Measurements from ENCODE around the gene MTUS2. TPM values are rescaled to one million over a fixed set of nuclear protein-coding genes. Genes with fewer than 3 reads are reported as not detected.
A peak's percentile ranks its signal among the peaks of the same experiment; 100 is the strongest.

Gene MTUS2
- total and polyA plus RNA-seq, 2 of the 8 experiments (the other 6 are each of a cell fraction or from before 2014, with no cell fraction given): 0.18 to 0.80 TPM

DNA sequence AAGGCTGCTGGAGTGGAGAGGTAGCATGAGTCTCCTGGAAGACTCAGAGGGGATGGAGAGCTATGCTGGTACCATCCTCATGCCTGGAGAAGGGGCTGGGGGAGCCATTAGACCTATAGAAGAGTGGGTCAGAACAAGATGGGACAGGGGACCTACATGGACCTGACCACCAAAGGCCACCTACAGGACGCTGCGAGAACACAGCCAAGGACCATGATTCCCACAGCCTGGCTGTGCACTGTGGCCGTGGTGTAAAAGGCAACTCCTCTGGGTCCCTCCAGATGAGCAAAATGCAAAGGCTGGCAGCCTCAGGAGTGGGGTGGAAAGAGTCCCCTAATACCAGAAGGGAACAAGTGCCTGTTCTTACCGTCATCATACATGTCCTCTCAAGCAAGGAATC is 559.1 kb downstream of the MTUS2 start:
- Histone ChIP-seq H2AK5ac (ENCODE audit: low read depth, low read length) (no peak overlapping the region), H4K20me1 (replicated peaks in 1 of 2; ENCODE audit: control insufficient read depth in 1 of 2, insufficient read depth in 2 of 2, low read length in 2 of 2) (no peaks in the 10 kb centered on the region), H2BK20ac (ENCODE audit: low read length) (no peak overlapping the region), H3K9ac (replicated peaks in 1 of 4; ENCODE audit: extremely low read depth in 1 of 4, low read depth in 3 of 4, low read length in 3 of 4) (no peak overlapping the region), H3K14ac (ENCODE audit: insufficient read length) (no peak overlapping the region), H3K4me3 (ENCODE audit: extremely low read depth in 1 of 4, insufficient read depth in 2 of 4, low read depth in 3 of 4, low read length in 4 of 4) (no peak overlapping the region), H4K8ac (ENCODE audit: extremely low read depth, insufficient read depth, low read length) (no peak overlapping the region), H3K79me2 (ENCODE audit: control insufficient read depth in 1 of 2, insufficient read depth in 2 of 2, low read length in 2 of 2) (no peaks in the 10 kb centered on the region), H2AFZ (ENCODE audit: low read length) (no peak overlapping the region), H3K27ac (ENCODE audit: low read depth, low read length) (no peak overlapping the region), H3K4ac (replicated peaks; ENCODE audit: insufficient read length, low read depth, low read length) (no peak overlapping the region), H3K23me2 (ENCODE audit: low read depth, low read length) (no peaks in the 10 kb centered on the region), H2BK12ac (ENCODE audit: low read depth, low read length) (no peak overlapping the region), H2BK5ac (ENCODE audit: low read depth, low read length) (no peak overlapping the region), H3K4me1 (replicated peaks in 1 of 4; ENCODE audit: control insufficient read depth in 3 of 4, insufficient read depth in 4 of 4, low read length in 3 of 4) (no peaks in the 10 kb centered on the region), H3K79me1 (ENCODE audit: low read depth, low read length) (no peaks in the 10 kb centered on the region), H3K23ac (ENCODE audit: insufficient read length) (no peak overlapping the region), H3K27me3 (replicated peaks in 1 of 4; ENCODE audit: control insufficient read depth in 3 of 4, extremely low read depth in 1 of 4, insufficient read depth in 3 of 4, low read length in 3 of 4) (no peaks in the 10 kb centered on the region), H3K18ac (ENCODE audit: extremely low read depth, low read length) (no peak overlapping the region), H4K5ac (ENCODE audit: insufficient read length, low read depth, low read length) (no peak overlapping the region), H3K36me3 (ENCODE audit: control insufficient read depth in 2 of 4, insufficient read depth in 4 of 4, low read length in 3 of 4) (no peaks in the 10 kb centered on the region), H2BK120ac (replicated peaks; ENCODE audit: low read depth, low read length) (no peak overlapping the region), H3K9me3 (ENCODE audit: insufficient read depth in 2 of 2, low read depth in 1 of 2, low read length in 1 of 2) (no peaks in the 10 kb centered on the region), H3K4me2 (ENCODE audit: insufficient read depth in 1 of 2, low read depth in 2 of 2, low read length in 2 of 2) (no peak overlapping the region), H2BK15ac (ENCODE audit: low read length) (no peak overlapping the region), H3K56ac (replicated peaks; ENCODE audit: insufficient read length, low read depth, low read length) (no peak overlapping the region), H4K91ac (replicated peaks; ENCODE audit: insufficient read length, low read length) (no peak overlapping the region)
- no peak for FAIRE-seq
- CTCF ChIA-PET (ENCODE audit: partially characterized antibody): interaction anchor here (0.6 to 1.9 kb wide), 2 partner anchors 14 to 1981 kb away, joined by 3 to 7 read pairs; no protein-coding TSS in a partner anchor
- no peak for DNase-seq (ENCODE audit: low read depth in 1 of 2, low spot score in 2 of 2)
- TF ChIP-seq CHD2 (IDR thresholded peaks at IDR 0.05; ENCODE audit: low read length): no peak
- TF ChIP-seq RAD21 (IDR thresholded peaks at IDR 0.05 in 1 of 2, conservative IDR thresholded peaks at IDR 0.05 in 1 of 2; ENCODE audit: low read depth in 2 of 2, low read length in 2 of 2): peak in 1 of 2 experiments; percentile 3; a peak in 1 of 4 replicates
- TF ChIP-seq, protein P1, sequence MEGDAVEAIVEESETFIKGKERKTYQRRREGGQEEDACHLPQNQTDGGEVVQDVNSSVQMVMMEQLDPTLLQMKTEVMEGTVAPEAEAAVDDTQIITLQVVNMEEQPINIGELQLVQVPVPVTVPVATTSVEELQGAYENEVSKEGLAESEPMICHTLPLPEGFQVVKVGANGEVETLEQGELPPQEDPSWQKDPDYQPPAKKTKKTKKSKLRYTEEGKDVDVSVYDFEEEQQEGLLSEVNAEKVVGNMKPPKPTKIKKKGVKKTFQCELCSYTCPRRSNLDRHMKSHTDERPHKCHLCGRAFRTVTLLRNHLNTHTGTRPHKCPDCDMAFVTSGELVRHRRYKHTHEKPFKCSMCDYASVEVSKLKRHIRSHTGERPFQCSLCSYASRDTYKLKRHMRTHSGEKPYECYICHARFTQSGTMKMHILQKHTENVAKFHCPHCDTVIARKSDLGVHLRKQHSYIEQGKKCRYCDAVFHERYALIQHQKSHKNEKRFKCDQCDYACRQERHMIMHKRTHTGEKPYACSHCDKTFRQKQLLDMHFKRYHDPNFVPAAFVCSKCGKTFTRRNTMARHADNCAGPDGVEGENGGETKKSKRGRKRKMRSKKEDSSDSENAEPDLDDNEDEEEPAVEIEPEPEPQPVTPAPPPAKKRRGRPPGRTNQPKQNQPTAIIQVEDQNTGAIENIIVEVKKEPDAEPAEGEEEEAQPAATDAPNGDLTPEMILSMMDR (IDR thresholded peaks at IDR 0.05; ENCODE audit: control extremely low read depth in 1 of 3, insufficient read depth in 1 of 3, low read depth in 1 of 3, low read length in 3 of 3): peak; percentile 15 to 52 (median 51); a peak in 3 of 4 replicates
- TF ChIP-seq JUND (IDR thresholded peaks at IDR 0.05; ENCODE audit: low read length): no peak
- WGBS, 2 experiments (ENCODE audit: extremely low coverage in 1 of 2, insufficient coverage in 1 of 2, insufficient read length in 1 of 2, insufficient replicate concordance in 2 of 2, low coverage in 1 of 2, low lambda C conversion rate in 2 of 2, missing lambda C conversion rate in 1 of 2): 92% methylated on average over 4 of the region's 4 CpGs; no CpG with 5 or more reads in 1 of the 2 experiments
- POLR2A ChIA-PET (ENCODE audit: partially characterized antibody): no interaction called here
